Lower lobe of right lung (tissue), 2 donors: ENCODE measurements around the gene SPATS2. TPM values are rescaled to one million over a fixed set of nuclear protein-coding genes. Genes with fewer than 3 reads are reported as not detected.

Experiments
- ATAC-seq, 2 donors: fragments of 200-7000 bp; cut with Tn5 transposase; one replicate each; pipeline ENCODE4 v1.9.1; 2020 to 2022; ENCODE audit warnings: mild to moderate bottlenecking in 2 of 2, moderate library complexity in 2 of 2
- DNase-seq: peaks from one replicate; pipeline ENCODE4 v3.0.0-alpha.2; 2020
- H3K27ac ChIP-seq: fragments of 200-600 bp; one replicate; pipeline ENCODE4 v1.8.0; 2022
- H3K27me3 ChIP-seq: fragments of 200-600 bp; one replicate; pipeline ENCODE4 v1.8.0; 2022; ENCODE audit warnings: low read depth
- H3K36me3 ChIP-seq: fragments of 200-600 bp; one replicate; pipeline ENCODE4 v1.8.0; 2022; ENCODE audit warnings: mild to moderate bottlenecking
- H3K4me1 ChIP-seq: fragments of 200-600 bp; one replicate; pipeline ENCODE4 v1.8.0; 2022
- H3K4me3 ChIP-seq: fragments of 200-600 bp; one replicate; pipeline ENCODE4 v1.8.0; 2022; ENCODE audit warnings: mild to moderate bottlenecking
- H3K9me3 ChIP-seq: fragments of 200-600 bp; one replicate; pipeline ENCODE4 v1.8.0; 2022
- CTCF ChIP-seq: fragments of 200-600 bp; IDR thresholded peaks from one replicate; pipeline ENCODE4 v1.8.0; 2022; ENCODE audit warnings: antibody characterized with exemption, mild to moderate bottlenecking
- intact Hi-C: fragments of 100-400 bp; cut with DNase I; formaldehyde crosslinking; loops from one replicate; pipeline ENCODE4 v1.11.0; 2022
- total RNA-seq: library from RNA; stranded (reverse); fragmentation: NEBNext Ultra II Directional; extraction: Animal tissue kit (Norgen Biotek cat#: 25700); gene quantifications from one replicate; pipeline ENCODE4 v1.2.1, GENCODE V29; 2021
- donor health status: DM: no; HTN: yes; CAD: no; lungs with severe emphysema.

Gene SPATS2
- total RNA-seq, 1 donor from 2014 or later, result 17.3 TPM

- H3K4me1 ChIP-seq, result no peaks in the 10 kb centered on the region
- no peak overlapping the region for H3K27ac ChIP-seq
- no peaks in the 10 kb centered on the region for H3K36me3 ChIP-seq
- intact Hi-C loops, result no loop called here
- ATAC-seq (no peak), DNase-seq (no peak)
- H3K9me3 ChIP-seq, result no peaks in the 10 kb centered on the region
- H3K4me3 ChIP-seq, result no peak overlapping the region
- no peaks in the 10 kb centered on the region for H3K27me3 ChIP-seq
- no peak for TF ChIP-seq CTCF
Observed at GRCh38 chr12:49476091-49476490, 108.8 kb downstream of the SPATS2 start.

- no peak for TF ChIP-seq CTCF
- ATAC-seq (no peak), DNase-seq (no peak)
- Histone ChIP-seq H3K27ac (no peak overlapping the region), H3K9me3 (no peaks in the 10 kb centered on the region), H3K27me3 (no peaks in the 10 kb centered on the region), H3K4me3 (no peak overlapping the region), H3K4me1 (no peaks in the 10 kb centered on the region), H3K36me3 (no peaks in the 10 kb centered on the region)
- intact Hi-C loops, result no loop called here
Observed at GRCh38 chr12:49478949-49479664, 111.8 kb downstream of the SPATS2 start.

- H3K27ac ChIP-seq, result peak overlapping the region; percentile 37
- no peak for DNase-seq
- no peak overlapping the region for H3K4me3 ChIP-seq
- no peaks in the 10 kb centered on the region for H3K9me3 ChIP-seq
- H3K36me3 ChIP-seq, result peaks cover 16% of the 10 kb centered on the region
- intact Hi-C loops, result no loop called here
- H3K27me3 ChIP-seq, result no peaks in the 10 kb centered on the region
- peak; percentile 78 to 93 for ATAC-seq
- no peak for TF ChIP-seq CTCF
- no peaks in the 10 kb centered on the region for H3K4me1 ChIP-seq
Observed at GRCh38 chr12:49482095-49483051, 115.1 kb downstream of the SPATS2 start.

GRCh38 chr12:49483619-49484018, 116.4 kb downstream of the SPATS2 start:
- no peak overlapping the region for H3K27ac ChIP-seq
- no peak for ATAC-seq
- intact Hi-C loops, result no loop called here
- no peaks in the 10 kb centered on the region for H3K27me3 ChIP-seq
- no peaks in the 10 kb centered on the region for H3K9me3 ChIP-seq
- H3K4me1 ChIP-seq, result no peaks in the 10 kb centered on the region
- H3K36me3 ChIP-seq, result peaks cover 16% of the 10 kb centered on the region
- no peak for TF ChIP-seq CTCF
- no peak for DNase-seq
- no peak overlapping the region for H3K4me3 ChIP-seq

GRCh38 chr12:49487605-49488004, 120.3 kb downstream of the SPATS2 start:
- DNase-seq (no peak), ATAC-seq (no peak)
- Histone ChIP-seq H3K4me3 (no peak overlapping the region), H3K27me3 (no peaks in the 10 kb centered on the region), H3K9me3 (no peaks in the 10 kb centered on the region), H3K36me3 (peaks cover 24% of the 10 kb centered on the region), H3K27ac (no peak overlapping the region), H3K4me1 (no peaks in the 10 kb centered on the region)
- intact Hi-C loops, result no loop called here
- TF ChIP-seq CTCF, result no peak
